ENCODE results near the gene GDNF.
"Not testable (repeated sequence)": the region's sequence is repeated elsewhere in the genome, so short reads cannot be mapped to it uniquely, and the experiment has no call there.

GDNF gene

GRCh38 chr5:37876245-37876644 lies 36.4 kb upstream of the GDNF start:
- no peak for TF ChIP-seq CTCF (IDR thresholded peaks at IDR 0.05; ENCODE audit: low read depth, low read length, missing control alignments)
- no peak overlapping the region for H3K4me3 ChIP-seq (replicated peaks; ENCODE audit: low read depth, low read length)
- DNase-seq (ENCODE audit: extremely low read depth, low read depth), result no peak

DNA sequence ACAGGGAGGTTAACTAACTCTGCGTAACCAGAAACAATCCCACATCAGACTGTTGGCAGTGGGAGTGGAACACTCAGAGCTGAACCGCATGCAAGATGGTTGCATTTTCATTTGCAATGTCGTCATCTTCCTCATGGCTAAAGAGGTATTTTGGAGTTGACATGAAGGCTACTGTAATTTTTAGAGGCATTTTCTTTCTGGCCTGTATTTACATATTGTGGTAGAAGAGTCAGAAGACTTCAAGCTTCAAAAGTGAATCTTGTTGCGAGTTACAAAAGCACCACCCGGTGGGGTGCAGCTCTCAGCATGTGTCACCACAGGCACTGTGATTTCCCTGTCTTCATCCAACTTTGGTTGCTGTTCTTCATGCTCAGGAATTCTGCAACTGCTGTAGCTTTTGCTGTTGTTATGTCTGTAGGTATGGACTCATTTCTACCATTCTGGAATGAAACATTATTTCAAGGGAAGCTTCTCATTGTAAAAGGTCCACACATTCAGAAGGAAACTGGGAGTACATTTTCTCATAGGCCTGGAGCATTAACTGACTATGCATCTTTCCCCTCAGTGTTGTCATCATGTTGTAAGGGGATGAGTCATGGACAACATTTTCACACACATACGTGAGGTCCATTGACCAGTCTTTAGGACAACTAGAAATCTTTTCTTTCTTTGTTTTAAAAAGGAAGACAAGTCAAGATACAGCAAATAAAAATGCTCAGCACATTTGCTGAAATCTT lies 35.4 kb upstream of the GDNF start:
- H3K4me3 ChIP-seq (replicated peaks; ENCODE audit: low read depth, low read length), result no peak overlapping the region
- TF ChIP-seq CTCF (IDR thresholded peaks at IDR 0.05; ENCODE audit: low read depth, low read length, missing control alignments), result no peak
- no peak for DNase-seq (ENCODE audit: extremely low read depth, low read depth)

DNA sequence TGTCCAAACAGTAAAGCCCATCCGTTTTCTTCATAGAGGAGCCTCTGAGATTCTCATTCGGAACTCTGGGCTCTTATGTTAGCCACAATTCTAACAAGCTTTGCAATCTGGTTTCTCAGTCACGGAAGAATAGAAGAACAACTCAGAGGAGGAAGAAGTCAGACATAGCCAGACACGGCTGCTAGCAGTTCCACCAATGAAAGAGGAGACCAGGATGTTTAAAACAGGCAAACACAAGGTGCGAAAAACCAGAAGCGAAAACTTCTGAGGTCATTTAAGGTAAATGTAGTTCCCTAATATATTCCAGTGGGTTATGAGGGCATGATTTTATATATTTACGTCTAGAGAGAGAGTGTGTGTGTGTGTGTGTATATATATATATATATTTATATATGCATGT lies 34.1 kb upstream of the GDNF start:
- no peak for DNase-seq (ENCODE audit: extremely low read depth, low read depth)
- TF ChIP-seq CTCF (IDR thresholded peaks at IDR 0.05; ENCODE audit: low read depth, low read length, missing control alignments), result no peak
- H3K4me3 ChIP-seq (replicated peaks; ENCODE audit: low read depth, low read length), result no peak overlapping the region

DNA sequence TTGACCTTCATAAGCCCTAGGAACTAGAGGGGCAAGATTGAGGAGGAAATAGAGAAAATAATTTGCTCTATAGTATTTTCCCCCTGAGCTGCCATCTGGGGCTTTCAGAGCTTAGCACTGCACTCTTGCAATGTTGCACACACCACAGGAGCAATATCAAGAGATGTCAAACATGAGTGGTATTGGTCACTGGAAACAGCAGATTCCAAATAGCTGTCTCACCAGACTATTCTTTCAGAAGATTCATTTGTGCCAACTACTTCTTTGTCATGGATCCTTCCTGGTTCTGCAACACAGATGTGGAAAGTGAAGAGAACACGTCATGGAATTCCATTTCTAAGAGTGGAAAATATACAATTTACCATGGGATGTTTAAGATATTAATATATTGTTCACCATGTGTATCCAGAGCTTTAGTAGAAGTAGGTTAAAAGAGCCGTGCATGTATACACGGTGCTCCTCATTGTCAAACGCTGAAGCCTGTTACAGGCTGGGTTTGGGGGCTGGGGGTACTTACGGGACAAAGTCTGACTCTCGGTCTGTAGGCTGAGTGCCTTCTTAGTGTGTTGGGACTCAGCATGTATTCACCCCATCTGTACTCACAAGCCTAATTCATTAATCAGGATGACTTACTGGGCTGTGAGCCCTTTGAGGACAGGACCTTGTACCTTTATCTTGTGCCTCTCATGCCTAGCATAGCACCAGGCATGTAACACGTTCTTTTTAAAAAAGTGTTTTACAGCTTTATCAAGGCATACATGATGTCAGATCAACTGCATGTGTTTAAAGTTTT lies 31.4 kb upstream of the GDNF start:
- DNase-seq (ENCODE audit: extremely low read depth, low read depth), result no peak
- no peak overlapping the region for H3K4me3 ChIP-seq (replicated peaks; ENCODE audit: low read depth, low read length)
- no peak for TF ChIP-seq CTCF (IDR thresholded peaks at IDR 0.05; ENCODE audit: low read depth, low read length, missing control alignments)

GRCh38 chr5:37869216-37869615 lies 29.4 kb upstream of the GDNF start:
- DNase-seq (ENCODE audit: extremely low read depth, low read depth), result no peak
- TF ChIP-seq CTCF (IDR thresholded peaks at IDR 0.05; ENCODE audit: low read depth, low read length, missing control alignments), result no peak
- no peak overlapping the region for H3K4me3 ChIP-seq (replicated peaks; ENCODE audit: low read depth, low read length)

DNA sequence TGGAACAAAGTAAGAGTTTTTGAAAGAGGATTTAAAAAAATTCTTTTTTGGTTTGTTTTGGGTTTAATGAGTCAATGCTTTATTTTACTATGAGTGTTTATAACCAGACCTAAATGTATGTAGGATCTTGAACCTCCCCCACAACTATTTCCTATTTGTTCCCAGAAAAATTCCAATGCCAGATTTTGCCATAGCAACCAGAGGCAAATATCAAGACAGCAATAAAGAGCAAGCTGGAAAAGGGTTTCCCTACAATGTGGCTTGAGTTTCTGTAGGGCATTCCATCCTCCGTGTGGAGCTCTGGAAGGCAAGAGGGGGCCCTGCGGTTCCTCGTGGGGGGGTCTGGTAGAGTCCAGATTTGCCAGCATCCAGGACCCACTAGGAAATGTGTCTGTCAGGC lies 27.8 kb upstream of the GDNF start:
- DNase-seq (ENCODE audit: extremely low read depth, low read depth), result no peak
- H3K4me3 ChIP-seq (replicated peaks; ENCODE audit: low read depth, low read length), result no peak overlapping the region
- TF ChIP-seq CTCF (IDR thresholded peaks at IDR 0.05; ENCODE audit: low read depth, low read length, missing control alignments), result no peak

GRCh38 chr5:37862907-37863306 lies 23.1 kb upstream of the GDNF start:
- DNase-seq (ENCODE audit: extremely low read depth, low read depth); H3K4me3 ChIP-seq (replicated peaks; ENCODE audit: low read depth, low read length): not testable (repeated sequence)
